Measurements from ENCODE around the gene LRRD1. TPM values are rescaled to one million over a fixed set of nuclear protein-coding genes. Genes with fewer than 3 reads are reported as not detected.
"Not testable (repeated sequence)": the region's sequence is repeated elsewhere in the genome, so short reads cannot be mapped to it uniquely, and the experiment has no call there.

The LRRD1 gene
- polyA plus RNA-seq, 1 experiment, result not detected

DNA sequence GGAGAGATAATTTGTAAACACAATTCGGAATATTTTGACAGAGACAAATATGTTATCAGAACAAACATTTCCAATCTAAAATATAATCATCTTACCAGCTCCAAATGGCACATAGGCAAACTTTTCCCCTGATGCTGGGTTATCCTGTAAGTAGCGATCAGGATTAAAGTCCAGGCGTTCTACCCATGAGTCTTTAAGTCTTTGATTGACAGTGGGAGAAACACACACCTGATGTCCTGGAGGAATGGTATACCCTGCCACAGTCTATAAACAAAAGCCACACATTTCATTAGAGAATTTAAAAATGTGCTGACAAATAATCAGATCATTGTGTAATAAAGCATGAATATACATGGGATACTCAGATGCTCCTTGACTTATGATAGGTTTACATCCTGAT lies 62.0 kb downstream of the LRRD1 start:
- Histone ChIP-seq H3K27me3 (ENCODE audit: control insufficient read depth, insufficient read depth, low read length) (no peaks in the 10 kb centered on the region), H3K4me3 (ENCODE audit: low read depth, low read length) (no peak overlapping the region), H3K36me3 (ENCODE audit: control insufficient read depth, insufficient read depth, low read length) (no peaks in the 10 kb centered on the region; the same call in 1 of the 2 replicates)
- no peak for TF ChIP-seq CTCF (IDR thresholded peaks at IDR 0.05; ENCODE audit: insufficient read depth, low read depth, low read length)
- ChIA-PET CTCF (interaction anchor here (0.6 to 2.1 kb wide), 2 partner anchors 17 to 40 kb away, joined by 3 to 9 read pairs; partner anchors contain the start of gene CYP51A1), POLR2A (no interaction called here)
- no peak for DNase-seq (ENCODE audit: low read depth)

GRCh38 chr7:92115821-92116220 lies 63.1 kb downstream of the LRRD1 start:
- H3K36me3 ChIP-seq (ENCODE audit: control insufficient read depth, insufficient read depth, low read length), result no peaks in the 10 kb centered on the region; the same call in 1 of the 2 replicates
- no peaks in the 10 kb centered on the region for H3K27me3 ChIP-seq (ENCODE audit: control insufficient read depth, insufficient read depth, low read length)
- CTCF ChIA-PET, result interaction anchor here (2.1 kb wide), 1 partner anchor 18 kb away, joined by 9 read pairs; the partner anchor contains the start of gene CYP51A1
- DNase-seq (ENCODE audit: low read depth), result no peak
- POLR2A ChIA-PET, result no interaction called here
- no peak overlapping the region for H3K4me3 ChIP-seq (ENCODE audit: low read depth, low read length)
- no peak for TF ChIP-seq CTCF (IDR thresholded peaks at IDR 0.05; ENCODE audit: insufficient read depth, low read depth, low read length)

GRCh38 chr7:92110857-92111256 lies 68.1 kb downstream of the LRRD1 start:
- H3K4me3 ChIP-seq (ENCODE audit: low read depth, low read length), result no peak overlapping the region
- no peaks in the 10 kb centered on the region; the same call in 1 of the 2 replicates for H3K36me3 ChIP-seq (ENCODE audit: control insufficient read depth, insufficient read depth, low read length)
- CTCF ChIA-PET, result no interaction called here
- POLR2A ChIA-PET, result no interaction called here
- TF ChIP-seq CTCF (IDR thresholded peaks at IDR 0.05; ENCODE audit: insufficient read depth, low read depth, low read length), result no peak
- no peak for DNase-seq (ENCODE audit: low read depth)
- no peaks in the 10 kb centered on the region for H3K27me3 ChIP-seq (ENCODE audit: control insufficient read depth, insufficient read depth, low read length)

- Histone ChIP-seq H3K36me3 (ENCODE audit: control insufficient read depth, insufficient read depth, low read length) (peaks cover 5% of the 10 kb centered on the region), H3K27me3 (ENCODE audit: control insufficient read depth, insufficient read depth, low read length) (no peaks in the 10 kb centered on the region), H3K4me3 (ENCODE audit: low read depth, low read length) (no peak overlapping the region)
- no peak for DNase-seq (ENCODE audit: low read depth)
- no peak for TF ChIP-seq CTCF (IDR thresholded peaks at IDR 0.05; ENCODE audit: insufficient read depth, low read depth, low read length)
- ChIA-PET POLR2A (no interaction called here), CTCF (no interaction called here)
Observed at GRCh38 chr7:92108821-92109220, 70.1 kb downstream of the LRRD1 start.

DNA sequence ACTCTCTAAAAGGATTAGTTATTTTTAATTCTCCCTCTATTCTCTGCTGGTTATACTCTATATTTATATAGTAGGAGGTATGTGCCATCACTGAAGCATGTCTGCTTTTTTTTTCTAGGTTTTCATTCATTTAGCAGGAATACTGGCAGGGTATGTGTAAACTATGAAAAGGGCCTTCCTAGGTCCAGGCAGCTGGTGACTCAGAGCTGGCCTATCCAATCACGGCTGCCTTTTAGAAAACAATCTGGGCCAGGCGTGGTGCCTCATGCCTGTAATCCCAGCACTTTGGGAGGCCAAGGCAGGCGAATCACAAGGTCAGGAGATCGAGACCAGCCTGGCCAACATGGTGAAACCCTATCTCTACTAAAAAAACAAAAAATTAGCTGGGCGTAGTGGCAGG lies 76.1 kb downstream of the LRRD1 start:
- CTCF ChIA-PET, result interaction anchor here (1.1 kb wide), 1 partner anchor 9 kb away, joined by 6 read pairs; no protein-coding TSS in a partner anchor
- not testable (repeated sequence) for DNase-seq (ENCODE audit: low read depth); H3K4me3 ChIP-seq (ENCODE audit: low read depth, low read length); H3K27me3 ChIP-seq (ENCODE audit: control insufficient read depth, insufficient read depth, low read length)
- POLR2A ChIA-PET, result interaction anchor here (0.7 kb wide), 1 partner anchor 8 kb away, joined by 5 read pairs; no protein-coding TSS in a partner anchor
- H3K36me3 ChIP-seq (ENCODE audit: control insufficient read depth, insufficient read depth, low read length), result peaks cover 12% of the 10 kb centered on the region

DNA sequence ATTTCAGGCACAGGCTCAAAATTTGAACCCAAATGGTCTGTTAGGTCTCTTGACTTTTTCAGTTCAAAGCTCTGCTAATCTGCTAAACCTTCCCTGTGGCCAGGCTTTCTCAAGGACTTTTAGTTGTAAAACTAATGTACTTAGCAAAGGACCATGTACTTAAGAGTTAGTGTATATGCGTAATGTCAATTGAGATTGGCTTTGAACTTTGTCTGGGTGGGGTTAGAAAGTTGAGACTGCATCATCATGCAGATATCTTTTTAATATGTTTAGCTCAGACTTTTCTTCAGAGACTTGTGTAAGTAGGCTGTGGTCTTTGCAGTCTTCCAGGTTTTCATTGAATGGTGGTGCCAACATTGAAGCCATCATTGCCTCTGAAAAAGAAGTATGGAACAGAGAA lies 78.4 kb downstream of the LRRD1 start:
- no peak for TF ChIP-seq CTCF (IDR thresholded peaks at IDR 0.05; ENCODE audit: insufficient read depth, low read depth, low read length)
- H3K36me3 ChIP-seq (ENCODE audit: control insufficient read depth, insufficient read depth, low read length), result peaks cover 11% of the 10 kb centered on the region
- ChIA-PET POLR2A (no interaction called here), CTCF (no interaction called here)
- no peak for DNase-seq (ENCODE audit: low read depth)
- no peak overlapping the region for H3K4me3 ChIP-seq (ENCODE audit: low read depth, low read length)
- no peaks in the 10 kb centered on the region for H3K27me3 ChIP-seq (ENCODE audit: control insufficient read depth, insufficient read depth, low read length)

Measured in BJ (cell line).